GM21526 (cell line): ENCODE data around the gene C1orf21.

ENCODE experiments used
- ATAC-seq: cut with Tn5 transposase; IDR thresholded peaks from one replicate; pipeline ENCODE4 v1.9.1; 2021; ENCODE audit warnings: moderate library complexity; ENCODE audit not compliant: unreplicated experiment, low FRiP score

The C1orf21 gene

DNA sequence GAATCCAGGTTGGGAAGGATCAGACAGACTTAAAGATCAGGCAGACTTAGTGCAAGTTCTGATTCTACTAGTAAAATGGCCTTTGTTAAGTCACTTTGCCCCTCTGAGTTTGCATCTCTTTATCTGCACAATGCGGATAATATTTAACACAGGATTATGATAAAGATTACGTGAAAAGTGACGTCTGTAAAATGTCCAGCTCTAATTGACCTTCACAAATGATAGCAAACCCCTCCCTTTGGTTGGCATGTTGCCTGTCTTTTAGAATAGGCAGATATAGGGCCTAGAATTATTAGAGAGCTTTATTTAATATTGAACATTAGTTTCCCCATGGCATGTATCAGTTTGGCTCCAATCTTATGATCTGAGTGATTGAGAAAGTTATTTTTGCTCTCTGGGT, 55.4 kb downstream of the C1orf21 start:
- ATAC-seq, result no peak

DNA sequence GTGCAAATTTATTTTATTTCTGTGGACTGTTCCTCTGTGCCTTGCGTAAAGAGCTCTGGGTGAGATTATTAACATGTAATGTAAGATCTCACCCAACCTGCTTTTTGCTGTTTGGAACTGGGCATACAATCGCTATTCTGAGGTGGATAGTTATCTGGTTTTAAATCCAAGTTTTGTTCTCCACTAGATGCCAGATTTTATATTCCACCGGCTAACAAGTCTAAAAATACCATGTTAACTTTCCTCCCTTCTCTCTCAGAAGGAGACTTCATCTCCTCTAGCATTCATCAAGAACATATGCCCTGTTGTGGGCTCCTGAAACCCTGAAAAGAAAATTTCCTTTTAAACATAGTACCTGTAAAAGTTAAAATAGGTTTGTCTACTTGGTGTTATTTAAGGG, 56.4 kb downstream of the C1orf21 start:
- ATAC-seq, result no peak

DNA sequence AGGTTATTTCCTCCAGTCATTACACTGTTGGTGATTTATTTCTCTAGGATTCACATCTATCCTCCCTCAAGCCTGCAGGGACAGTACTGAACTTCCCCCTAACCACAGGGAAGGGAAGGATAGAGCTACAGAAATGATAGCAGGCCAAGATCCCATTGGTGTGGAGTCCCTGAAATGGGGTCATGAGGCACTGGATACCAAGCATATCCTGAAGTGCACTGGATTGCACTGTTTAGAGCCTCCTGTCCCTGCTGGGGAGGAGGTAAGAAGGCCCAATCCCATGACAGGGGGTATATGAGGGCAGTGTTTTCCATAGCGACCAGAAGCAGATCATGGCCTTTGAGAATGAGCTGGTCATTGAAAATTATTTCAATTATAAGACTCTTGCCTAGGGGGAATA, 56.8 kb downstream of the C1orf21 start:
- no peak for ATAC-seq

DNA sequence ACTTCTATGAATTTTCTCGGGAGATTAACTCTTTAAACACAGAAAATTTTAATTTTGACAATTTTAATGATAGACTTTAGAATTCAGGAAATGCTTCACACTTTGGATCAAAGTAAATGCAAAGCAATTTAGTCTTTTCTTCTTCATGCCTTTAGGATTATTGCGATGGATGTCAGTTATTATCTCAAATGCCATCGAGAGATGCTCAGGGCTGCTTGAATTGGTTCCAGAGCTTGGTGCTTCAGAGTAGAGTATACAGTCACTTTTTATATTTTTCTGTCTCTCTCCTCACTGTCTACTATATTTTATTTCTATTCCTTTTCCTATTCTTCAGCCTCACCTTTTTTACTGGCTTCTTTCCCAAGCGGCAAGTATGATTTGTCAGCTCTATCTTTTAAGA, 59.2 kb downstream of the C1orf21 start:
- no peak for ATAC-seq

DNA sequence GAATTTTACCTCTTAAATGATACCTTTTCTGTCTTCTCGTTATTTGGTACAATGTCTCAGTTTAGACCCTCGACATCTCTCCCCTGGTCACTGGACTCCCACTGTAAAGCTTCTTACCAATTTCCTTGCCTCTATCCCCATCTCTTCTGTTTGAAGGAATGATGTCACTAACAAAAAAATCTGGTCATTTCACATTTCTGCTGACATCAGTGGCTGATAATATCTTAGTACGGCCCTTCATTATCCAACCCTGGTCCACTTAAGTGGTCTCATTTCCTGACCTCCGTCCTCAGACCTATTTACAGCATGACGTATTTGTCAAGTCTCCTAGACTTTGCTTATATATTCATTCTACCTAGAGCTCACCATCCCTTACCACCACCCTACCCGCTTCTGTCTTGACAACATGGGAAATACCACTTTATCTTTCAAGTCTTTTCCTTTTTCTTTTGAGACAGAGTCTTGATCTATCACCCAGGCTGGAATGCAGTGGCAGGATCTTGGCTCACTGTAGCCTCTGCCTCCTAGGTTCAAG, 60.9 kb downstream of the C1orf21 start:
- ATAC-seq, result no peak

DNA sequence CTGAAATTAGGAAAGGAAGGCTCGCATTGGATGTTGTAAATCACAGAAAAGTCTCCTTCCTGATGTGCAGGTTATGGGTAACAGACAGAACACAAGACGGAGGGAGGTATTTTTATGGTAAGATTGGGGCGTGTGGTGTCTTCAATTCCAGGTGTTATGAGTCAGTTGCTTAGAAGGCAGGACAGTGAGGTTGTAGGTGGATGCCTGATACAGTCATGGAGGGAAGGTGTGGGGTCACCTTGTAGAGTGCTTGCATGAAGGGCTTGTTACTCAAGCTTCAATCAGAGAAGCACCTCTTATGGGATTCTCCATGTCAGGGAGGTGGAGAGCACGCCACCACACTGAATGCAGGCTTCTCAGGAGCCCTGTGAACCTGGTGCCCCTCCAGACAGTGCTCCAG, 63.1 kb downstream of the C1orf21 start:
- no peak for ATAC-seq

DNA sequence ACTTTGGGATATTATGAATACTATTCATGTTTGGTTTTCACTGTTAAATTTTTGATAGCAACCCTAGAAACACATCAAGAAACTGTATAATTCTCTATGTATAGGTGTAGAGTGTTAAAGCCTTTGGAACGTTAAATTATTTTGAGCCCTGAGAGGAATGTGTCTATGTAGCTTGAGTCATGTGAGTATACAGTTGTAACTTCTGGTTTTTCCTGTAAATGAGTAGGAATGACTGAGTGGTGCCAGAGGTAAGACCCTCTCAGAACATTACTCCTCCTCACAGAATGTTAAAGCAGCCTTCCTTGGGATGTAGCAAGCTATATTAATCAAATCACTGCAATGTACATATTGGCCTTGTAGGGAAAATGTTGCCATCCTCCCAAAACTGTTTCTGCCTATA, 69.0 kb downstream of the C1orf21 start:
- ATAC-seq, result no peak

DNA sequence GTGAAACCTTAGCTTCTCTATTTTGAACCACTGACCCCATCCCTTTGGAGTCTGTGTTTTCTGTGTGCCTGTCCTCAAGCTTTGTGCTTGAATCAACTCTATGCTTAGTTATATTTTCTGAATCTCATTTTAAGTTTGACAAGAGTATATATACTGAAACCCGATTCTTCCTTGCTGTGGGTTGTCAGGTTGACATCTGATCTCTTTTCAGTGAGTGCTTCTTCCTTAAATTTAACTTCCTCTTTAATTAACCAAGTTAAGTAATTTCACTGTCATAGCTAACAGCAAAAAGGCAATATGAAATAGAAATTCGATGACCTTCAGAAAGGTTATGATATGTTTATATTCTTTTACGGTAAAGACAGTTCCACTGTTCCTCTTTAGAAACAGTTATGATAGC, 69.4 kb downstream of the C1orf21 start:
- no peak for ATAC-seq

DNA sequence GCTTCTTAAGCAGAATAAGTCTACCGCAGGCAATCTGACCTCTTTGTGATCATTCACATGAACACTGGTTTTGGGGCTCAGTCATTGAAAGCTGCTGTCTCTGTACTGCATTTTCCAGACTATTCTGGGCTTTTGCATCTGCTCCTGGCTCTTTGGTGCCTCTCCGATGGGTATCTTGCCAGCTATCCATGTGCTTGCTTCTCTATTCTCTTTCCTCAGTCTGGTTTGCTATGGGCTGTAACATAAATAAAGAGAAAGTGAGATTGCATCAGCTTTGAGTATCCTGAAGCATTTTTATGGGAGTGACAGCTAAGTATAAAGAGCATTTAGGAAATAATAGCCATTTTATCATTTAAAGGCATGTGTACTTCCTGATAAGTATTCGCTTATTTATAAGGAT, 70.7 kb downstream of the C1orf21 start:
- no peak for ATAC-seq

DNA sequence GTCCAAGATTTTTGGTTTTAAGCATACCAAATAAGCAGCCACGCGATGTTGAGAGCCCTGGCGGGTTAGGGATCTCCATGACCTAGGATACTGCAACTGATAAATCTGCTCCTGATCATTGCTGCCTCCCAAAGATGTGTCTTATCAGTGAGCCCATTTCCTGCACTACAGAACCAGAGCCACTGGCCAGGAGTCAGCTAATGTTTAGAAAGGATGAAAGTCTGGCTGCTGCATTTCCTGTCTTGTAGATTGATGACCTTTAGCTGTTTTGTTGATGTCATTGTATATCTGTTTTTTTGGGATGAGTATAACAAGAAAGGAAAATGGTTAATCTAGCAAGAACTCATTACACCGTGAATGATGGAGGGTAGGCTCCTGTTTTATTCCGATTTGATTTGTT, 74.5 kb downstream of the C1orf21 start:
- ATAC-seq, result no peak

DNA sequence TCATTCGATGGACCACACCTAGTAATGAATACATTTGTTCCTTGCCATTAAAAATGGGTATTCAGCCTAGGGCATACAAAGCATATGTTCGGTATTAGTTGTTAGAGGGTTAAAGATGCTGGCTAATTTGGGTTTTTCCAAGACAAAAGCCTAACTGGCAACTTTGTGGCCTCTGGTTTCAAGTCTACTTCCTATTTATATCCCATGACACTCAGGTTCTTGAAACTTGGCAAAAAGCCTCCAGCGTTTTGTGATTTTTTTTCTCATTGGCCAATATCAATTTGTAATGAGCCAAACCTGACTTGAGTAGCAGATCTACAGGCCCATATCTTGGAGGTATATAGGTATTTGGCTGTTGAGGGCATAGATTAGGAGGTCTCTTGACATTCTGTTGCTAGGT, 75.3 kb downstream of the C1orf21 start:
- no peak for ATAC-seq

DNA sequence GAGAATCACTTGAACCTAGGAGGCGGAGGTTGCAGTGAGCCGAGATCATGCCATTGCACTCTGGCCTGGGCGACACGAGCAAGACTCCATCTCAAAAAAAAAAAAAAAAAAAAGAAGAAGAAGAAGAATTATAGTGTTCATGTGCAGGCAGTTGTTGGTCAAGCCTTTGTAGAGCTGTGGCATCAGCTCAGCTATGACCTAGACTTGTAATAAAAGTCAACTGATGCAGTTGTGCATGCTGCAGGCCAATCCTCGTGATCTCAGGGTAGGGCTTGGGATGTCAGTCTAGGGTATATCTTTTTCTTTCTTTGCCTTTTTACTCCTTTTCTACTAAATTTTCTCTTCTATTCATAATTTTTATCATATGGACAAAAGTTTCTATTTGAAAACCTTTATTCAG, 76.2 kb downstream of the C1orf21 start:
- no peak for ATAC-seq

DNA sequence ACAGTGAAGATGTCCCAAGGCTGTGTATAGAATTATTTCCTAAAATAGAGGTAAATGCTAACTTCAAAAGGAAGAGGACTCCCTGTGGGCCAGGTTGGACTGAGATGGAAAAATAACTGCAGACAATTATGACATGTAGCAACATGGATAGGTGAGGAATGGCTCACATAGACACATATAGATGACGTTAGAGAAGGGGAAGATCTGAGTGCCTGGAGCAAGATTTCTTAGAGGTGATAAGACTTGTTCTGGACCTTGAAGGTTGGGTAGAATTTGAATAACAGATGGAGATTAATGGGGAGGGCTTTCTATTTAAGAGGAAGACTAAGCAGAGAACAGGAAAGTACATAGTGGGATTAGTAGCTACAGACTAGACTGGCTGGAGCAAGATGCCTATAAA, 76.9 kb downstream of the C1orf21 start:
- no peak for ATAC-seq

DNA sequence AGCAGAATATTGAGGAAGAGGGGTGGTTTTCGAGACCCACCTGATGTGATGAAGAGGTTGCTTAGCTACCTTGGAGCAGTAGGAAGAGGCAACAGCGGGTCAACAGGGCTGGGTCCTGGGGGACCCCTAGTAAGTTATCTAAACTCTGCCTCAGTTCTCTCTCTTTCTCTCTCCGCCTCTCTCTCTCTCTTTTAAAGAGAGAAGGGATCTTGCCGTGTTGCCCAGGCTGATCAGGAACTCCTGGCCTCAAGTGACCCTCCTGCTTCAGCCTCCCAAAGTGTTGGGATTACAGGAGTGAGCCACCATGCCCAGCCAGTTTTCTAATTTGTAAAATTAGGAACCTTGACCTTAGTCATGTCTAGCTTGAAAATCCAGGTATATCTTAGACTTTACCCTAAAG, 77.9 kb downstream of the C1orf21 start:
- no peak for ATAC-seq

DNA sequence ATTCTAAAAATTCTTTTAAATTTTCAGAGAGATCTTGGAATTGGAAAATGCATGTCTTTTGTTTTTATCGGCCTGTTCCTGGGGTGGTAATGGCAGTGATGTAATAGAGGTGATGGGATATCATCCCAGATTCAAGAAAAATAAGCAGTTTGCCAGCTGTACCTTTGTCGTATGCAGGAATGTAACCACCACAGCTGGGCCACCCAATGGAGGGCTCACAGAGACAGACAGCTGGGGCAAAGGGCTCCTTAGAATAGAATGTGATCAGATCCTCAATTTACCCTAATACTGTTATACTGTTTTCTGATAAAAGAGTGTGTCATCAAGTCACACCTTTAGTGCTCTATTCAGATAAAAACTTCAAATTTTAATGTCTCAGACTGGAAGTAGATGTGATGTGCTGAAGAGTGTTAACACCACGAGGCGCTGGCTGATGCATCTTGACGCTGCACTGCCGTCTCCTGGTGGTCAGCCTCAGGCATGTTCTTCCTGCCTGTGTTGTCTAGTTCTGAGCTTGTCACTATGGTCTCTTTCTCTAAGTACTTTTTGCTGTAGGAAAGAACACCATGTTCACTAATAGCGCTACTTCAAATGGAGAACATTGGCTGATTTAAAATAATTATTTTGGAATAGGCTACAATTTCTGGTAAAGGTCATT, 78.8 kb downstream of the C1orf21 start:
- ATAC-seq, result no peak

DNA sequence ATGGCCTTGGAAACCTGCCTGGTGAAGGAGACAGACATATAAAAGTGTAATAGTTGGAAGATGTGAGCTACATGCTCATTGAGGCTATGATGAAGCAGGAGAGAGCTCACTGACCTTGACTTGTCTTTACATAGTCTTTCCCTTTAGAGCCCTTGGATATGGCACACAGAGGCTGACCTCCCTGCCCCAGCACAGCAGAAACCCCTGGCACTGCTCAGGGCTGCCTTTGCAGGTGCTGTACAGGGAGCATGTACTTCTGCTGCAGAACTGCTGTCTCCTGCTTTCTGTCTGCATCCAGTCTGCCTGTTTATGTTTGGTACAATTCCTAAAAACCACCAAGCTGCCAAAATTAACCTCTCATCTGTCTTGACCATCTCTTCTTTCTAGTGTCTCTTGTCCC, 80.5 kb downstream of the C1orf21 start:
- ATAC-seq, result no peak

DNA sequence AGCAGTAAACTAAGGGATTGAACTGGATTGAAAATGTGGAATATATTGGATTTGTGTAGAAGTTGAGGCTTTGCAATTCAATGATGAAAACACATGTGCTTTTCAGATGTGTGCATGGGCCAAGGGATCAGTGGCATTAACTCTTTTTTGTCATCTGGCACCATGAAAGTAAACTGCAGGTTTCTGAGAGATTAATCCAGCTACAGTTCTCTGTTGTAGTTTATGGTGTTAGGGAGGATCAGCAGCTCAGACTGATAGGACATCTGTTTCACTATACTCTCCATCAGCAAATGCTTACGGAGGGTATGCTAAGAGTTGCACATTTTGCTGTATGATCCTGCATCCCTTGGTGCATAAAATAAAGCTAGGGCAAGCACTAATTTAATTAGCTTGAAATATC, 82.6 kb downstream of the C1orf21 start:
- ATAC-seq, result no peak

DNA sequence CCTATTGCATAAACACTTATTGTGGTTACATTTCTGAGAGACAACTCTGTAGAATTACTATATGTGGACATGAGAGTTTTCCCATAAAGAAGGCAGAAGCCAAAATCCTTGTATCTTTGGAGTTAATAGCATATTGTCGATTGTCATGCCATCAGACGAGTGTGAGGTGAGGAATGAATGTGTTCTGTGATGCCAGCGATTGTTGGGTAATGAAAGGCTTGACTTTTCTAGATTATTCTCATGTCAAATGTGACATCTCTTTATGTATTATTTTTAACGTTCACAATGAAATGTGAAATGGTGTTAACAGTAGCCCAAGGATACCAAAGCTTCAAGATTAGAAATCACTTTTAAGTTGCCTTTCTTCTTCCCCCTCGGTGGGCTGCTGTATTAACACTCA, 84.9 kb downstream of the C1orf21 start:
- no peak for ATAC-seq

DNA sequence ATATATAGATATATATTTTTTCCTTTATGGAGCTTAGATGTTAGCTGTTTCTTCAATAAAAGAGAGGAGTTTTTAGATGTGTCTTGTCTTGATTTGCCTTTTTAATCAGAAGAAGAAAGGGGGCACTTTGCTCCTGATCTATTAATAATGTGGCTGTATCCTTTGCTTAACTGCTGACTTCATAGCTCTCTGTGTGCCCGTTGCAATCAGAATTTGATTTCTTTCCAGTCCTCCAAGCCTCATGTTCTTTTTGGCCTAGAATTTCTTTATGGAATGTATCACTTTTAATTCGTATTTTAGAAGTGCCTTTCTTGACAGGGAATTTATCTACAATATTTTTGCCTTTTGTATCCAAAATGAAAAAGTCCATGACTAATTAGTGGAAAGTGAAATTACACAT, 85.3 kb downstream of the C1orf21 start:
- ATAC-seq, result no peak

DNA sequence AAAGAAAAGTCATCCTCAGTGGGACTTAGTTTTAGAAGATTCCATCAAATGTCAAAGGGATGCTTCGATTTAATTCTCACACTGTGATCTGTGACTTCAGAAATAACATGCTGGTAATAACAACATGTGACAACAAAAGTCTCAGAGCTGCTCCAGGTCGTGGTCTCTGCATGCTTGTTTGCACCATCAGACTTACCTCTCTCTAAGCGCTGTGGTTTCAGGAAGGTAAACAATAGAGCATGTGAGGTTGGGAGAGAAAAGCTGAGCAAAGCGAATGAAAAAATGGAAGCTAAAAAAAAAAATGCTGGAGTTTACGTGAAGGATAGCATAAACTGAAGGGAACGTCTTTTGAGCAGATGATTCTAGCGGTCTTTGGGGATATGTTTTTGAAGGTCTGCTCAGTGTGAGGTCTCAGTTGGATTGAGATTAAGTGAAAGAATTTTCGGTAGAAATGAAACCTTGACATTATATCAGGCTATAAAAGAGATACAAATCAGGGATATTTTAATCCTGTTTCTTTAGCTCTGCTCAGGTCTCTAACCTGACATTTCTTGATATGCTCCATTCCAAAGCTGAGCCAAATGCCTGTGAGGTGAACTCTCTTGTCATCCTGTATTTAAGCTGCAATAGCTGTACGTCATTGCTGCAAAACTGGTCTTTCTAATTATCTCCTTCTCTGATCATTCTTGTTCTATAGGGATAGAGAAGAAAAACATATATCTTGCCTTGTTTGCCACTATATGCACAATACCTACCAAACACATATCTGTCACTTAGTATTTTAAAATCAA, 86.5 kb downstream of the C1orf21 start:
- no peak for ATAC-seq

DNA sequence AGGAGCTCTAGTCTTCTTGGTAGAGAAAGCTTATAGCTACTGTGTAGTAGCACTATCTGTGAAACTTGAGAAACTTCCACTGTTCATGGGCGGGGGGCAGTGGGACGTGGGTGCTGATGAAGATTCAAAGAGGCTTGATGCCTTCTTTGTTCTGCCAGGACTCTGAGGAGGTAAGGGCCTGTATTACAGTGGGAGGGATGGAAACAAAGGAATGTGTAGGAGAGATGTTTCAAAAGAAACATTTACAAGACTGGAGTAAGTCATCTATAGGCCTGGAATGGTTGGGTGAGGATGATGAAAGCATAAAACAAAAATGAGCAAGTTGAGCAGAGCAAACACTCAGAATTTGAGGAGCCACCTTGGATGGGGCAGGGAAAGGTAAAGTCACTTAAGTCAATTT, 89.4 kb downstream of the C1orf21 start:
- ATAC-seq, result no peak
